Epithelial cell of proximal tubule (primary cell): ENCODE measurements around the gene ZNF467. TPM values are rescaled to one million over a fixed set of nuclear protein-coding genes. Genes with fewer than 3 reads are reported as not detected.
A peak's percentile ranks its signal among the peaks of the same experiment; 100 is the strongest.

ENCODE experiments used
- DNase-seq: peaks from one replicate; pipeline ENCODE4 v3.0.0-alpha.2; 2011; ENCODE audit warnings: low read depth
- H3K4me3 ChIP-seq: 2 replicates; pipeline ENCODE4 v1.5.1; 2011; ENCODE audit warnings: low read depth, mild to moderate bottlenecking, low read length
- total RNA-seq: library from RNA; depleted of rRNA; stranded (reverse); fragments of >200 nt; gene quantifications from 2 replicates; pipeline ENCODE4 v1.2.3, GENCODE V29; 2015
- TF ChIP-seq, protein P1 (sequence below): conservative IDR thresholded peaks from 2 replicates; pipeline ENCODE4 v1.5.1; 2012; ENCODE audit warnings: low read depth, mild to moderate bottlenecking, low read length

The ZNF467 gene
- total RNA-seq, 1 donor from 2014 or later: 0.12 TPM

DNA sequence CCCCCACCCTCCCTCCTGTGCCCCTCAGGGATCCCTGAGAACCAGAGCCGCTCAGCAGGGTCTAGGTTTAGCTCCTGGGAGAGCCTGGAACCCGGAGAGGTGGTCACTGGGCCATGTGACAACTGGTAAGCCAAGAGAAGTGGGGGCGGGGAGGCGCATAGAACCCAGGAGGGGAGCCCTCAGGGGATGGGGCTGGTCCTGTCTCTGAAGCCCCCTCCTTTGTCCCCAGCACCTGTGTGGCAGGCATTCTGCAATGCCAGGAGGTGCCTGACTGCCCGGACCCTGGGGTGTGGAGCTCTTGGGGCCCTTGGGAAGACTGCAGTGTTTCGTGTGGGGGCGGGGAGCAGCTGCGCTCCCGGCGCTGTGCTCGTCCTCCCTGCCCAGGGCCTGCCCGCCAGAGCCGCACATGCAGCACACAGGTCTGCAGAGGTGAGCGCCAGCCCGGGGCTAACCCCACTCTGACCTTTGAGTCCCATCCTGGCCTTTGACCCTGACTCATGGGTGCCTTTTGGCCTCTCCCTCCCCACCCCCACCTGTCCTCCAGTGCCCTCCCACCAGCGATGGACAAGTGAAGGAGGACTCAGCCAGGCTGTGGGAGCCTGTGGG, 42.4 kb upstream of the ZNF467 start:
- DNase-seq: no peak
- H3K4me3 ChIP-seq: no peak overlapping the region
- TF ChIP-seq, protein P1, sequence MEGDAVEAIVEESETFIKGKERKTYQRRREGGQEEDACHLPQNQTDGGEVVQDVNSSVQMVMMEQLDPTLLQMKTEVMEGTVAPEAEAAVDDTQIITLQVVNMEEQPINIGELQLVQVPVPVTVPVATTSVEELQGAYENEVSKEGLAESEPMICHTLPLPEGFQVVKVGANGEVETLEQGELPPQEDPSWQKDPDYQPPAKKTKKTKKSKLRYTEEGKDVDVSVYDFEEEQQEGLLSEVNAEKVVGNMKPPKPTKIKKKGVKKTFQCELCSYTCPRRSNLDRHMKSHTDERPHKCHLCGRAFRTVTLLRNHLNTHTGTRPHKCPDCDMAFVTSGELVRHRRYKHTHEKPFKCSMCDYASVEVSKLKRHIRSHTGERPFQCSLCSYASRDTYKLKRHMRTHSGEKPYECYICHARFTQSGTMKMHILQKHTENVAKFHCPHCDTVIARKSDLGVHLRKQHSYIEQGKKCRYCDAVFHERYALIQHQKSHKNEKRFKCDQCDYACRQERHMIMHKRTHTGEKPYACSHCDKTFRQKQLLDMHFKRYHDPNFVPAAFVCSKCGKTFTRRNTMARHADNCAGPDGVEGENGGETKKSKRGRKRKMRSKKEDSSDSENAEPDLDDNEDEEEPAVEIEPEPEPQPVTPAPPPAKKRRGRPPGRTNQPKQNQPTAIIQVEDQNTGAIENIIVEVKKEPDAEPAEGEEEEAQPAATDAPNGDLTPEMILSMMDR: no peak

DNA sequence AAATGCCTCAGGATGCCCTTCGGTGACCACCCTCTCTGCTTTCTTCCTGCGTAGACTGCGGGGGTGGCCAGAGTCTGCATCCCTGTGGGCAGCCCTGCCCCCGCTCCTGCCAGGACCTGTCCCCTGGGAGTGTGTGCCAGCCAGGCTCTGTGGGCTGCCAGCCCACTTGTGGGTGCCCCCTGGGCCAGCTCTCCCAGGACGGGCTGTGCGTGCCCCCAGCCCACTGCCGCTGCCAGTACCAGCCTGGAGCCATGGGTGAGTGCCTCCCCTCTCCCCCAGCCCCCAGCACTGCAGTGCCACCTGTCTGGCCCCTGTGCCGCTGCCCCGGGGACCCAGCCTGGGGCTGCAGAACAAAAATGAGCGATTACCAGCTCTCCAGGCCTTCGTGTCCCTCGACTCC, 41.7 kb upstream of the ZNF467 start:
- no peak overlapping the region for H3K4me3 ChIP-seq
- TF ChIP-seq, protein P1: no peak
- DNase-seq: no peak

DNA sequence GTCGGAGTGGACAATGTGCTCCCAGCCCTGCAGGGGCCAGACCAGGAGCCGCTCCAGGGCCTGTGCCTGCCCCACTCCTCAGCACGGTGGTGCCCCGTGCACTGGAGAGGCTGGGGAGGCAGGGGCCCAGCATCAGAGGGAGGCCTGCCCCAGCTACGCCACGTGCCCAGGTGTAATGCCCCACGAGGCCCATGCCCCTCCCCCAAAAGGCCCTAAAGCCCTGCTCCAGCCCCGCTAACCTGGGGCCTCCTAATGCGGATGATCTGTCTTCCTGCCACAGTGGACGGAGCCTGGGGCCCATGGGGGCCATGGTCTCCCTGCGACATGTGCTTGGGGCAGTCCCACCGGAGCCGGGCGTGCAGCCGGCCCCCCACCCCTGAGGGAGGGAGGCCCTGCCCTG, 41.1 kb upstream of the ZNF467 start:
- TF ChIP-seq, protein P1: no peak
- no peak overlapping the region for H3K4me3 ChIP-seq
- DNase-seq: no peak

DNA sequence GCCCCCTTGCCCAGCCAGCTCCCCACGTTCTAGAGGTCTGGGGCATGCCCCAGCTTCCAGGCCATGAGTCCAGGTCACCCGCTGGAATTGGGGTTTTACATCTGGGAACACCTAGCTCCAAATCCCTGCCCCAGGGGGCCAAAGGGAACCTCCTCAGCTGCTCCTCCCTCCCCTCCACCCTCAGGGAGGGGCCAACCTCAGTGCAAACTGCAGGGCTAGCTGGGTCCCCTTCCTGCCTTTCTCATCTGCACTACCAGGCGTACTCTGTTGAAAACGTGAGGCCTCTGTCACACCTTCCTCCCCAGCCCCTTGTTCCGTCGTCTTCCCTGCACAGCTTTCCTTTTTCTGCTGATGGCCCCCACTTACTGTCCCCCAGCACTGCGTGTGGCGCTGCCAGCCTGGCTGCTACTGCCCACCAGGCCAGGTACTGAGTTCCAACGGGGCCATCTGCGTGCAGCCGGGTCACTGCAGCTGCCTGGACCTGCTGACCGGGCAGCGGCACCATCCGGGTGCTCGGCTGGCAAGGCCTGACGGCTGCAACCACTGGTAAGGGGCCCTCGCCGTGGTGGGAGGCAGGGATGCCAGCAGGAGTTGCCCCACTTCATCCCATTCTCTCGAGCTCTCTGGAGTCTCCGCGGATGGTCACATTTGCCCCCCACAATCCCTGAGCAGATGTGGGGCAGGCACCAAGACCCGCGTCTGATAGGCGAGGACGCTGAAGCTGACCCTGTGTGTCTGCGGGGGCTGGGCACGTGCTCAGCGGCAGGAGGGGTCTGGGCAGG, 40.1 kb upstream of the ZNF467 start:
- DNase-seq: no peak
- no peak overlapping the region for H3K4me3 ChIP-seq
- TF ChIP-seq, protein P1: no peak

DNA sequence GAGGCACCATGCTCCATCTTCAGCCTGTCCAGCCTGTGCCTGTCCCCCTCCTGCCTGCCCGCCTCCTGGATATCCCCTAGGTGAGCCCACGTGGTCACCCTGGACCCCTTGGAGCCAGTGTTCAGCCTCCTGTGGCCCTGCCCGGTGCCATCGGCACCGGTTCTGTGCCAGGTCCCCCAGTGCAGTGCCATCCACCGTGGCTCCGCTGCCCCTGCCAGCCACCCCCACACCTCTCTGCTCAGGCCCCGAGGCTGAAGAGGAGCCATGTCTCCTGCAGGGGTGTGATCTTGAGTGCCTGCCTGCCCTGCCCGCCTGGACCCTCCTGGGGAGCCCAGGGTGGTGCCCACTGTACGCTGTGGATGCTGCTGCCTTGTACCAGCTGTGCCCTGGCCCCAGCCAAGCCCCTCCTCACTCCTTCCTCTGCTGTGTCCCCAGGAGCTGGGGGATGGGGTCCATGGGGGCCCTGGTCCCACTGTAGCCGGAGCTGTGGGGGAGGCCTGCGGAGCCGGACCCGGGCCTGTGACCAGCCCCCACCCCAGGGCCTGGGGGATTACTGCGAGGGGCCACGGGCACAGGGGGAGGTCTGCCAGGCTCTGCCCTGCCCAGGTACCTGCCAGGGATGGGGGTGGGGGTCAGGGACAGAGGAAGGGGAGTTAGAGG, 38.6 kb upstream of the ZNF467 start:
- no peak overlapping the region for H3K4me3 ChIP-seq
- TF ChIP-seq, protein P1: no peak
- DNase-seq: no peak

DNA sequence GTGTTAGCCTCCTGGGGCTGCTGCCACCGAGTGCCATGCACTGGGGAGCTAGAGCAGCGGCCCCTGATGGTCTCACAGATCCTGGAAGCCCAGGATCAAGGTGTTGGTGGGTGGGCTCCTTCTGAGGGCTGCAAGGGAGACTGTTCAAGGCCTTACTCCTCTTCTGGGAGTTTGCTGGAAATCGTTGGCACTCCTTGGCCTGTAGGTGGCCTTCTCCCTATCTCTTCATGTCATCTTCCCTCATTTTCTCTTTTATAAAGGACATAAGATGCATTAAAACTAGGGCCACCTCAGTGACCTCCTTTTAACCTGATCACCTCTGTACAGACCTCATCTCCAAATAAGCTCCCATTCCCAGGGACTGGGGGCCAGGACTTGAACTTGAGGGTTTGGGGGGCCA, 37.8 kb upstream of the ZNF467 start:
- no peak overlapping the region for H3K4me3 ChIP-seq
- TF ChIP-seq, protein P1: peak; percentile 51
- no peak for DNase-seq
